ENCODE data around the gene GOLGA6L9.
"Not testable (repeated sequence)": the region's sequence is repeated elsewhere in the genome, so short reads cannot be mapped to it uniquely, and the experiment has no call there.

GOLGA6L9 gene, protein sequence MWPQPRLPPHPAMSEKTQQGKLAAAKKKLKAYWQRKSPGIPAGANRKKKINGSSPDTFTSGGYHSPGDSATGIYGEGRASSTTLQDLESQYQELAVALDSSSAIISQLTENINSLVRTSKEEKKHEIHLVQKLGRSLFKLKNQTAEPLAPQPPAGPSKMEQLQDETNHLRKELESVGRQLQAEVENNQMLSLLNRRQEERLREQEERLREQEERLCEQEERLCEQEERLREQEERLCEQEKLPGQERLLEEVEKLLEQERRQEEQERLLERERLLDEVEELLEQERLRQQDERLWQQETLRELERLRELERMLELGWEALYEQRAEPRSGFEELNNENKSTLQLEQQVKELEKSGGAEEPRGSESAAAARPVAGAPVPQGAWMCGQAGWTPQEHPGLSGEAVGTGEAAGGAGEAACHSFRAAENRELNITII

DNA sequence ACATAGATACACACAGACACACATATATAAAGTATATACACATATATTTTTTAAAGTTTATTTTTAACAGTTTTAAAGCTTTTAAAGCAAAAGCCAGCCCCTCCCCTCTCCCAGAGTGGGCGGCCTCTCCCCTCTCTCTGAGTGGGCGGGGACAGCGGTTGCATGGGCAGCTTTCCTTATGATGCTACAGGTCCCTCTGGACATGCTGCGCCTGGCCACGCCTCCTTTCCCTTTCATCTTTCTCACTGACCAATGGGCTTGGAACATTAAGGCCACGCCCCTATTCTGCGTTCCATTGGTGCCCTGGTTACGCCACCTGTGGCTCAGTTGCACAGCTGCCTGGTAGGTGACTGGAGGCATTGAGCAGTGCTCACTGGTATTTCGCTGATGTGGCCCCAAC, at the start of gene GOLGA6L9:
Gene GOLGA6L9, plus strand, starts transcription at position 124 of the 400 bp plus-strand sequence. Its CDS starts 264 bp downstream, at position 388.
- DNase-seq (ENCODE audit: low read depth); H3K4me3 ChIP-seq (ENCODE audit: low read depth, low read length): not testable (repeated sequence)

DNA sequence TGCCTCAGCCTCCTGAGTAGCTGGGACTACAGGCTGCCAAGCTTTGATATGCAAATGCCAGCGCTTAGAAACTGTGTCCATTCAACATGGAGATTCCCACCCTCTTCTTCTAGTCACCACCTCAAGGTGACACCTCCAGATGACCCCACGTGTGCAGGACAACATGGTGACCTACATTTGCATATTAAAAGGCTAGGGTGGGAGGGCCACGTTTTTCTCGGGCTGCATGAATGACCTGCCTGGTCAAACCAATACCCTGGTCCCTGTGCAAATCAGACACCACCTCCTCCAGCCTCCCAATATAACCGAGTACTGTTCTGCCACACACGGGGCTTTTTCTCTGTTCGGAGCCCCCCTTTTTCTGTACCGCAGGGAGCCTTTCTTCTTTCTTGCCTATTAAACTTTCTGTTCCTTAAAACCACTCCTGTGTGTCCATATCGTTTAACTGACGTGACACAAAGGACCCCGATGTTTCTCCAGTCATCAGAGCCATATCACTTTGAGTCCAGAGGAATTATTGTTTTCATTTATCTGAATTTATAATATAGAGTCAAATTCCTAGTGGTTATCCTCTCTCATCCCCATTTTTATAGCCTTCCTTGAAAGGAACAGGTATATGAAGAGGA, 48.2 kb upstream of the GOLGA6L9 start:
- not testable (repeated sequence) for H3K4me3 ChIP-seq (ENCODE audit: low read depth, low read length); DNase-seq (ENCODE audit: low read depth)

DNA sequence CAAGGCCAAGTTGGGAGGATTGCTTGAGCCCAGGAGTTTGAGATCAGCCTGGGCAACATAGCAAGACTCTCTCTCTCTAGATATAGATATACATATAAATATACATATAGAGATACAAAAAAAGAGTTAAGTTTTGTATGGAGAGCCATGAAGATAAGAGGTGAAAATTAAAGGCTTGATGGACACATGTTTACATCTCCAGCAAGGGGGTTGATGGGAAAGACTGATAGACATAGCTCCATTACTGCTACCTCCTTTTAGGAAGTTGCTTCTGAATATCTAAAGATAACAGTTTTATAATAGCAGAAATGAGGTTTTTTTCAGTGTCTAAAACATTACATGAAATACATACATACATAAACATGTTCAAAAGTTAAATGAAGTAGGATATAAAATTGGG, 42.4 kb upstream of the GOLGA6L9 start:
- not testable (repeated sequence) for DNase-seq (ENCODE audit: low read depth); H3K4me3 ChIP-seq (ENCODE audit: low read depth, low read length)

DNA sequence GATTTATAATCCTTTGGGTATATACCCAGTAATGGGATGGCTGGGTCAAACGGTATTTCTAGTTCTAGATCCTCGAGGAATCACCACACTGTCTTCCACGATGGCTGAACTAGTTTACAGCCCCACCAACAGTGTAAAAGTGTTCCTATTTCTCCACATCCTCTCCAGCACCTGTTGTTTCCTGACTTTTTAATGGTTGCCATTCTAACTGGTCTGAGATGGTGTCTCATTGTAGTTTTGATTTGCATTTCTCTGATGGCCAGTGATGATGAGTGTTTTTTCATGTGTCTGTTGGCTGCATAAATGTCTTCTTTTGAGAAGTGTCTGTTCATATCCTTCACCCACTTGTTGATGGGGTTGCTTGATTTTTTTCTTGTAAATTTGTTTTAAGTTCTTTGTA, 39.5 kb upstream of the GOLGA6L9 start:
- not testable (repeated sequence) for H3K4me3 ChIP-seq (ENCODE audit: low read depth, low read length); DNase-seq (ENCODE audit: low read depth)

DNA sequence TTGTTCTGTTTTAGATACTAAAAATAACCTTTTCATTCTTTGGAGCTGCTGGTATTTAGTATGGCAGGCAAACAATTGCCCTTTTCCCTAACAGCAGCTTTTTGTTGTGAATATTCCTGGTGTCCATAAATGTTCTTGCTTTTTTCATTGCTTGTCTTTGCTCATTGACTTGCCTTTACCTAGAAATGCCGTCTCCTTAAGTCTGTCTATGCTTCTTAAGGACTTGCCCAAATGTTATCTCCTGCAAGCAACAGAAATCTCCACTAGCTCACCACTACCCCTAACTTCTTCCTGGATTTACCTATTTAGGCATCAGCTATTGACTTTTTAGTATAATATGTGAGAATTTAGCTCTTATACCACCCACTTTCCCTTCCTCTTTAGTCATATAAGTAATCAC, 37.5 kb upstream of the GOLGA6L9 start:
- not testable (repeated sequence) for DNase-seq (ENCODE audit: low read depth); H3K4me3 ChIP-seq (ENCODE audit: low read depth, low read length)

DNA sequence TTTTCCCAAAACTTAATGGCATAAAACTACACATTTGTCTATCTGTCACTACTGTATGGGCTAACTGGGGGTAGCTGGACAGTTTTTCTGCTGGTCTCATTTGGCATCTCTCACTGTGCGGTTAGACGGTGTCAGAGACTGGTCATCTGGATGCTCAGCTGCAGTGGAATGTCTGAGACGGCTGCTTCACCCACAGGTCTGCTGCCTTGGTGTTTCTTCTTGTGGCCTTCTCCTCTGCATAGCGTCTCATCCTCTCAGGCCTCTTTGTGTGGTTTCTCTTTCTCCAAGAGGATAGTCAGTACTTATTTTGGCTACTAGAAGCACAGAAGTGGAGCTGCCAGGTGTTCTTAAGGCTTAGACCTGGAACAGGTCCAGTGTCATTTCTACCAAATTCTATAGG, 35.9 kb upstream of the GOLGA6L9 start:
- TF ChIP-seq, protein P1, sequence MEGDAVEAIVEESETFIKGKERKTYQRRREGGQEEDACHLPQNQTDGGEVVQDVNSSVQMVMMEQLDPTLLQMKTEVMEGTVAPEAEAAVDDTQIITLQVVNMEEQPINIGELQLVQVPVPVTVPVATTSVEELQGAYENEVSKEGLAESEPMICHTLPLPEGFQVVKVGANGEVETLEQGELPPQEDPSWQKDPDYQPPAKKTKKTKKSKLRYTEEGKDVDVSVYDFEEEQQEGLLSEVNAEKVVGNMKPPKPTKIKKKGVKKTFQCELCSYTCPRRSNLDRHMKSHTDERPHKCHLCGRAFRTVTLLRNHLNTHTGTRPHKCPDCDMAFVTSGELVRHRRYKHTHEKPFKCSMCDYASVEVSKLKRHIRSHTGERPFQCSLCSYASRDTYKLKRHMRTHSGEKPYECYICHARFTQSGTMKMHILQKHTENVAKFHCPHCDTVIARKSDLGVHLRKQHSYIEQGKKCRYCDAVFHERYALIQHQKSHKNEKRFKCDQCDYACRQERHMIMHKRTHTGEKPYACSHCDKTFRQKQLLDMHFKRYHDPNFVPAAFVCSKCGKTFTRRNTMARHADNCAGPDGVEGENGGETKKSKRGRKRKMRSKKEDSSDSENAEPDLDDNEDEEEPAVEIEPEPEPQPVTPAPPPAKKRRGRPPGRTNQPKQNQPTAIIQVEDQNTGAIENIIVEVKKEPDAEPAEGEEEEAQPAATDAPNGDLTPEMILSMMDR (IDR thresholded peaks at IDR 0.05; ENCODE audit: low read depth, low read length, missing control alignments) = no peak
- no peak for DNase-seq (ENCODE audit: low read depth)
- H3K4me3 ChIP-seq (ENCODE audit: low read depth, low read length) = no peak overlapping the region

DNA sequence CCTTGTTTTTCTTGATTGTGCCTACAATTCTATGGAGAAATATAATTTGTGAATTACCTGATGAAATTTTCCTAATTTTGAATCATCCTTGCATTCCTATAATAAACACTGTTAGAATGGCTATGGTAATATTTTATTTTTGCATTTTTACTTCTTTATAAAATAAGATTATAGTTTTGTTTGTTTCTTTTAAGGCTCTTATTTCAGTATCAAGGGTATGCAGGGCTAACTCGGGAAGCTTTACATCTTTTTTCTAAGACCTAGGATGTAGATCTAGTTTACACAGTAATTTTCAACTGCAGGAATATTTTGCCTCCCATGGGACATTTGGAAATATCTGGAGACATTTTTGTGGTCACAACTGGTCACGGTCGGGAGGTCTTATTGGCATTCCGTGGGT, 33.8 kb upstream of the GOLGA6L9 start:
- not testable (repeated sequence) for H3K4me3 ChIP-seq (ENCODE audit: low read depth, low read length); DNase-seq (ENCODE audit: low read depth)

DNA sequence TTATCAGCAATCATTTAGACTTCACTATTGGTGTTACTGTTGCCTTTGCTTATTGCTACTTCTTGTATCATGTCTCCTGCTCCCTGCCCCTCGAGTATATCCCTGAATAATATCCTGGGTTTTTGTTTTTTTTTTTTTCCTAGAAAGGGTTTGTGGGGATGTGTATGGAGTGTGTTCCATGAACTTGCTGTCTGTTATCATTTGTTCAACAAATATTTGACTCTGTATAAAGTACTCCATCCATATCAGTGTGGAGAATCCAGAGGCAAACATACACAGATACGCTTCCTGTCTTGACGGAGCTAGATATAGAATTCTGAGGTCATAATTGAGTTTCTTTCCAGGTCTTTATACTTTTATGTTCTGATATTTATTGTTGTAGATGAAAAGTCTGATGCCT, 31.8 kb upstream of the GOLGA6L9 start:
- TF ChIP-seq, protein P1 (IDR thresholded peaks at IDR 0.05; ENCODE audit: low read depth, low read length, missing control alignments) = no peak
- no peak overlapping the region for H3K4me3 ChIP-seq (ENCODE audit: low read depth, low read length)
- DNase-seq (ENCODE audit: low read depth) = no peak

DNA sequence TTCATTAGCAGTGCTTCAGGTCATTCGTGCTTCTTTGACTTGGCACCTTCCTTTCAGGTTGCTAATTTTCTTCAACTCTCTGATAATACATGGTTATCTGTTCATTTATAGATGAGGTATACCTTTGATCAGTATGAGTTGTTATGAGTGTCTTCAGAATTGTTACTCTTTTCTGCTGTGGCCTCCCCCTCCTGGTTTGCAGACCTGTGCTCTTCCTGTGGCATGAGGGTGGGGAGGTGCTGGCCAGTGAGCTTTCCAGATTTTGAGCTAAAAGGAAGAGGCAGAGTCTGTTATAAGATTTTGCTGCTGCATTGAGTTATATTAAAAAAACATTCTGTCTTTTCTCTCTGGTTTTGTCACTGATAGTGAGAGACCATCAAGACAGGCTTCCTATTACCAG, 30.8 kb upstream of the GOLGA6L9 start:
- TF ChIP-seq, protein P1 (IDR thresholded peaks at IDR 0.05; ENCODE audit: low read depth, low read length, missing control alignments) = no peak
- H3K4me3 ChIP-seq (ENCODE audit: low read depth, low read length) = no peak overlapping the region

DNA sequence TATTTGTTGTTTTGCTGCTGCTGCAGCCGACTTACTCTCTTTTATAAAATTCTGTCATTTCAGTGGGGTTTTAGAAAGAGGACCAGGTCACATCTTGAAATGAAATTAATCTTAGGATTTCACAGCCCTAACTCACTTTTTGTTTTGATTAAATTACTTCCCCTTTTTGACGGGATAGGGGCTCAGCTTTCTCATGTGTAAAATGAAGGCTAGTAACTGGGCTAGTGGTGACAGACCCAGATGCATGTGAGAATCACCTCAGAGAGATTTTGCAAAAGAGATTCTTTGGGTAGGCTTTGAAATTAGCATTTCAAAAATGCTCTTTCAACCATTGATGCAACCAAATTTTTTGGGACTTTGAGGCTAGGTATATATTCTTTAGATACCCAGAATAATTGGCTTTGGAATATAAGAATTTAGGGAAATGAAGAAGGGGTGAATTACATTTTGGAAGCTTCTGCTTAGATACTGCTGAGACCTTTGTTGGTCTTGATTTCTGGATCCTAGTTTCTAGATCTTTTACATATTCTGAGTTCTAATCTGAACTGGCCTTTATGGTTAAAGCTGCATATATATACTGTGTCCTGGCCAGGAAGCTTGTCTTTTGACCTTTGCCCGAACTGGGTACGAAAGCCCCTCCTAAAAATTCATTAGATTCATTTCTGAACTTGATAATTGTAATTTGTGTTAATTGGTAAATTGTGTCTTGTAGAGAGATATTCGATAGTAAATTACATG, 30.1 kb upstream of the GOLGA6L9 start:
- not testable (repeated sequence) for DNase-seq (ENCODE audit: low read depth)

More for the DNA sequence above, 30.8 kb upstream of the GOLGA6L9 start:
- DNase-seq (ENCODE audit: low read depth) = no peak

DNA sequence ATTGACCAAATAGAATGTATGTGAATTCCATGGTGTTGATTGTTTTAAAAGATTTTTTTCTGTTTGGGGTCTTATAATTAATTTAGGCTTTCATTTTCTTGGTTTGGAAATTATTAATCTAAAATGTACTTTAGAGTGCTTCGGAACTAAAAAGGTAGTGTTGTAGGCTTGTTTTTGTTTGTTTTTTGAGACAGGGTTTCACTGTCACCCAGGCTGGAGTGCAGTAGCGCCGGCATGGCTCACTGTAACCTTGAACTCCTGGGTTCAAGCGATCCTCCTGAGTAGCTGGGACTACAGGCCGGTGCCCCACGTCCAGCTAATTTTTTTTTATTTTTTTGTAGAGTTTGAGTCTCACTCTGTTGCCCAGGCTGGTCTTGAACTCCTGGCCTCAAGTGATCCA, 27.7 kb upstream of the GOLGA6L9 start:
- not testable (repeated sequence) for DNase-seq (ENCODE audit: low read depth); H3K4me3 ChIP-seq (ENCODE audit: low read depth, low read length)

More for the DNA sequence above, 30.1 kb upstream of the GOLGA6L9 start:
- H3K4me3 ChIP-seq (ENCODE audit: low read depth, low read length) = not testable (repeated sequence)

DNA sequence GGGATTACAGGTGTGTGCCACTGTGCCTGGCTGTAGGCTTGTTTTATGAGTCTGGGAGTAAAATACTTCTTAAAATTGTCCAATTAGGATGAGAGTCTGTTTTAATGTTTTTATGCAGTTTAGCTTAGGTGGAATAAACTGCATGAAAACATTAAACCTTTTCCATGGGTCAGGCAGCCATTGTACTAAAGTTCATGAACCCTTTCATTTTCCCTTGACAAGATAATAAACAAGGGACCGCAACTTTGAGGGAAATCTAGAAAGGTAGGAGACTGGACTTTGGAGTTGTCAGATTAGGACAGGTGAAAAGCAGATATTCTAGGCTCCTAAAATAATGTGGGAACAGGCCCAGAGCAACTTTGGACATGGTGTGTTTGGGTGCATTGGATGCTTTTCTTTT, 27.3 kb upstream of the GOLGA6L9 start:
- H3K4me3 ChIP-seq (ENCODE audit: low read depth, low read length); DNase-seq (ENCODE audit: low read depth): not testable (repeated sequence)

DNA sequence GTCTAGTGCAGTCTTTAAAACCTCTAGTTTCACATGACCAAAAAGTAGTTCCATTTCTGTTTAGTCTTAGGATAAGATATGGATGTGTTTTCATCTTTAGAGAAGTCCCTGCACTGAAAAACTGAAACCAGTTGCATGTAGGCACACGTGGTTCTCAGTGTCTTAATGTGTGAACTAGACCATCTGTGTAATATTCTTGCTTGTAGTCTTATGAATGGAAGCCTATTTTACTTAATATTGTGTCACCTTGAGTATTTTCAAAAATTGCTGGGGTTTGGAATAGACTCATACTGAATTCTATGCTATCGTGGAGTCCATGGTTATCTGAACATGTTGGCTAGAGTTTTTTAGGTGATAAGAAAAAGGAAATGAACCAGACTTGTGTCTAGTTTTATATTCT, 23.4 kb upstream of the GOLGA6L9 start:
- not testable (repeated sequence) for H3K4me3 ChIP-seq (ENCODE audit: low read depth, low read length); DNase-seq (ENCODE audit: low read depth)

DNA sequence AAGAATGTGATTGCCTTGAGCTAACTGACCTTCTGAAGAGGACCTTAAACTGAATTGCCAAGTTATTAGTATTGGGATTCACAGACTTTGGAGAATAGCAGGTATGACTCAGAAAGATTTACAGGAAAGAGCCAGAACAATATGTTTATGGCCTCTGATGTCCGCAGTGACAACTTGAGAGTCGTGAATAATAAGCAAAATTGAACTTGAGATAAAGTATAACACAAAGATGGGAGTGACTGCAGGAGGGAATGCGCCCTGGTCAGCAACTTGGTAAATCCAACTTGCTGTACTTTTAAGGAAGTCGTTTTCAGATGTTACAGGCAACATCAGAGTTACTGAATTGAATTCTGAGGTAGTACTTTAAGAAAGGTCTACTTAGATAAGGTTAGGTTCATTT, 19.3 kb upstream of the GOLGA6L9 start:
- not testable (repeated sequence) for DNase-seq (ENCODE audit: low read depth); H3K4me3 ChIP-seq (ENCODE audit: low read depth, low read length)

DNA sequence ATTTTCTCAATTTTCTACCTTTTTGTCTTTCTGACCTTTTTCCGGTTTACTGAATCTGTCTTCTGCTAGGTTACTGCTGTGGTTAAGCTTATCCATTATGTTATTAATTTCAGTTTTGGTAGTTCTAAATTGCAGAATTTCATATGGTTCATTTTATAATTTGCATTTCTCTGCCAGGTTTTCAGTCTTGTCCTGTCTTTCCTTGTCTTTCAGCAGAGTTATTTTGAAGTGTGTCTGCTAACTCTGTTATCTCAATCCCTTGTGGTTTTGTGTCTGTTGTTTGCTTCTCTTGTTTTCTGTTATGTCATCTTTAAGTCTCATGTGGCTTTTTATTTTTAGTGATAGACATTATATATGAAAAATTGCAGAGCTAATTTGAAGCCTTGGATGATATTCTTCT, 18.0 kb upstream of the GOLGA6L9 start:
- not testable (repeated sequence) for H3K4me3 ChIP-seq (ENCODE audit: low read depth, low read length); DNase-seq (ENCODE audit: low read depth)

Data from GM12864 (cell line).